ENCODE results near the gene ABLIM3. TPM values are rescaled to one million over a fixed set of nuclear protein-coding genes. Genes with fewer than 3 reads are reported as not detected.

ABLIM3 gene
- total and polyA plus RNA-seq, 10 of the 15 experiments (the other 5 are each of a cell fraction or from before 2014, with no cell fraction given), result 0.03 TPM; not detected in 9

DNA sequence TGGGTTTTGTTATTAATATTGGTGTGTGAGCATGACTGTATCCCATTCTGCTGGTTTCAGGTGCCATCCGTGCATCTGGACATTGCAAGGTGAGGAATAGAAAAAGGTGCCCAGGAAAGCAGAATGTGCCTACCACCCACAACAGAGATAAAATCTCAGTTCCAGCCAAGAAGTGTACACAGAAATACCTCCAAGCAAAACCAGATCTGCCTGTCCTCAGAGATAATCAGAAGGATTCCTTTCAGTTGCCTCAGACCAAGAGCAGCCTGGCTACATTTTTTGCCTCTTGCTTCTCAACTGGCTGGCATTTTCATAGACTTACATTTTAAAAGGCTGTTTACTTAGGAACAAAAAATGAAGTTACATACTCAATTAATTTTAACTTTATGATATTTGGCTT lies 12.1 kb upstream of the ABLIM3 start:
- intact Hi-C loops (cut with micrococcal nuclease; ENCODE audit: unreplicated experiment), result no loop called here
- CTCF ChIA-PET, result no interaction called here
- no TSS peak for BruUV-seq (replicated peaks)
- SMC1A ChIA-PET (ENCODE audit: uncharacterized antibody, unreplicated experiment), result no interaction called here
- H3K9ac ChIP-seq (ENCODE audit: control insufficient read depth, insufficient read depth, low read length), result no peak overlapping the region
- no peaks in the 10 kb centered on the region; a peak in 1 of 4 replicates for H3K27me3 ChIP-seq (replicated peaks in 1 of 2; ENCODE audit: control insufficient read depth in 2 of 2, insufficient read depth in 2 of 2, low read length in 1 of 2)
- H3K9me3 ChIP-seq (replicated peaks; ENCODE audit: control insufficient read depth, insufficient read depth, low read length), result no peaks in the 10 kb centered on the region
- H3K36me3 ChIP-seq (ENCODE audit: control insufficient read depth in 2 of 2, insufficient read depth in 2 of 2, low read length in 1 of 2), result no peaks in the 10 kb centered on the region
- DNase-seq (ENCODE audit: low read depth, low spot score) (no peak), FAIRE-seq (no peak), ATAC-seq (no peak)
- in situ Hi-C loops (cut with MboI), result no loop called here
- no peaks in the 10 kb centered on the region for H3K79me2 ChIP-seq (ENCODE audit: control insufficient read depth, insufficient read depth, low read length)
- no peak overlapping the region for H3K27ac ChIP-seq (ENCODE audit: control insufficient read depth, insufficient read depth)
- H3K4me3 ChIP-seq, result no peak overlapping the region
- 21% methylated on average over 1 of the region's 1 CpG for WGBS (ENCODE audit: insufficient coverage, insufficient replicate concordance, low lambda C conversion rate, missing lambda C conversion rate)
- H4K20me1 ChIP-seq (ENCODE audit: control insufficient read depth, insufficient read depth), result no peaks in the 10 kb centered on the region
- H3K4me2 ChIP-seq (ENCODE audit: control insufficient read depth, insufficient read depth), result no peak overlapping the region
- no peak overlapping the region for H2AFZ ChIP-seq (ENCODE audit: control insufficient read depth, low read depth, low read length)
- POLR2A ChIA-PET, result no interaction called here
- RAD21 ChIA-PET (ENCODE audit: unreplicated experiment), result no interaction called here
- TF ChIP-seq DPF2 (IDR thresholded peaks at IDR 0.05) (no peak), RB1 (IDR thresholded peaks at IDR 0.05; ENCODE audit: borderline replicate concordance) (no peak)
- TF ChIP-seq, protein P1, sequence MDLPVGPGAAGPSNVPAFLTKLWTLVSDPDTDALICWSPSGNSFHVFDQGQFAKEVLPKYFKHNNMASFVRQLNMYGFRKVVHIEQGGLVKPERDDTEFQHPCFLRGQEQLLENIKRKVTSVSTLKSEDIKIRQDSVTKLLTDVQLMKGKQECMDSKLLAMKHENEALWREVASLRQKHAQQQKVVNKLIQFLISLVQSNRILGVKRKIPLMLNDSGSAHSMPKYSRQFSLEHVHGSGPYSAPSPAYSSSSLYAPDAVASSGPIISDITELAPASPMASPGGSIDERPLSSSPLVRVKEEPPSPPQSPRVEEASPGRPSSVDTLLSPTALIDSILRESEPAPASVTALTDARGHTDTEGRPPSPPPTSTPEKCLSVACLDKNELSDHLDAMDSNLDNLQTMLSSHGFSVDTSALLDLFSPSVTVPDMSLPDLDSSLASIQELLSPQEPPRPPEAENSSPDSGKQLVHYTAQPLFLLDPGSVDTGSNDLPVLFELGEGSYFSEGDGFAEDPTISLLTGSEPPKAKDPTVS (IDR thresholded peaks at IDR 0.05; ENCODE audit: low read depth, low read length), result no peak
- H3K4me1 ChIP-seq (ENCODE audit: control insufficient read depth, insufficient read depth, low read length), result no peaks in the 10 kb centered on the region

DNA sequence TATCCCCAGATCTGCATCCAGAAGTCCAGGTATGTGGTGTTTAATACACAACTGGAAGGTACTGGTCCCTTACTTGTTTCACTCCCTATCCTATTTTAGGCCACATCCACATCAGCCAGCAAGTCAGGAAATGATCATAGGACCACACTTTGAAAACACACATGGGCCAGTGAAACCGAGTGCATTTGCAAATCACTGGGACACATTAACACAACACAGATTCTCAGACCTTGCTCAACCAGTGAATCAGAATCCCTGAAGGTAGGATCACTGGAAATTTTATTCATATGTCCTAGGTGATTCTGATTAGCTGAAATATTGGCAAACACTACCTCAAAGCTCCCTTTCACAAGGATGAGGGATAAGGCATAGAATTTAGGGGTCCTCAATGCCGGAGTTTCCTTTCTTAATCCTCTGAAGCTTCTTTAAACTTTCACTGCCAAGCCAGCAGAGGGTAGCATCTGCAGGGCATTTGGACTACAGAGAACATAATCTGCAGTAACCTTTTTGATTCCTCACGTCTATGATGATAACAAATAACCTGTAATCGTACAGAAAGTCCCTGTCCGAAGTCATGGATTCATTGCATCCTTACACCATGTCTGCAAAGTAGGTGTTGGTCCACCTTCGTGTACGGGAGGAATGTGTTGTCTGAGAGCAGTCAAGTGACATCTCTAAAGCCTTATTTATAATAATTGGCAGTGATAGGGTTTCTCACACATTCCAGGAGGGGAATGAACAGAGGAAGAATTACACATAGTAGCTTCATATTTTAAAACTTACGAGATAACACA lies 11.0 kb upstream of the ABLIM3 start:
- Histone ChIP-seq H3K9me3 (replicated peaks; ENCODE audit: control insufficient read depth, insufficient read depth, low read length) (no peaks in the 10 kb centered on the region), H3K9ac (ENCODE audit: control insufficient read depth, insufficient read depth, low read length) (no peak overlapping the region), H3K79me2 (ENCODE audit: control insufficient read depth, insufficient read depth, low read length) (no peaks in the 10 kb centered on the region), H3K36me3 (ENCODE audit: control insufficient read depth in 2 of 2, insufficient read depth in 2 of 2, low read length in 1 of 2) (no peaks in the 10 kb centered on the region), H3K4me1 (ENCODE audit: control insufficient read depth, insufficient read depth, low read length) (no peaks in the 10 kb centered on the region), H3K4me3 (no peak overlapping the region), H3K27ac (ENCODE audit: control insufficient read depth, insufficient read depth) (no peak overlapping the region), H3K27me3 (replicated peaks in 1 of 2; ENCODE audit: control insufficient read depth in 2 of 2, insufficient read depth in 2 of 2, low read length in 1 of 2) (no peaks in the 10 kb centered on the region; a peak in 1 of 4 replicates), H2AFZ (ENCODE audit: control insufficient read depth, low read depth, low read length) (no peak overlapping the region), H4K20me1 (ENCODE audit: control insufficient read depth, insufficient read depth) (no peaks in the 10 kb centered on the region), H3K4me2 (ENCODE audit: control insufficient read depth, insufficient read depth) (no peak overlapping the region)
- FAIRE-seq (no peak), ATAC-seq (no peak), DNase-seq (ENCODE audit: low read depth, low spot score) (no peak)
- no TSS peak for BruUV-seq (replicated peaks)
- ChIA-PET POLR2A (interaction anchor here (1.6 kb wide), 1 partner anchor 8 kb away, joined by 3 read pairs; no protein-coding TSS in a partner anchor), RAD21 (ENCODE audit: unreplicated experiment) (no interaction called here), SMC1A (ENCODE audit: uncharacterized antibody, unreplicated experiment) (no interaction called here), CTCF (interaction anchor here (0.9 to 1.9 kb wide), 2 partner anchors 15 to 135 kb away, joined by 3 to 6 read pairs; no protein-coding TSS in a partner anchor)
- WGBS (ENCODE audit: insufficient coverage, insufficient replicate concordance, low lambda C conversion rate, missing lambda C conversion rate), result 15% methylated on average over 8 of the region's 8 CpGs
- intact Hi-C loops (cut with micrococcal nuclease; ENCODE audit: unreplicated experiment), result no loop called here
- in situ Hi-C loops (cut with MboI), result no loop called here
- TF ChIP-seq ZNF207 (IDR thresholded peaks at IDR 0.05; ENCODE audit: borderline replicate concordance), result no peak
- no peak for TF ChIP-seq SIX5 (IDR thresholded peaks at IDR 0.05; ENCODE audit: low read depth, low read length, severe bottlenecking)
- no peak for TF ChIP-seq NRF1 (conservative IDR thresholded peaks at IDR 0.05; ENCODE audit: low read depth, low read length)
- TF ChIP-seq FOS (IDR thresholded peaks at IDR 0.05; ENCODE audit: borderline replicate concordance, extremely low read depth, insufficient read length), result no peak
- no peak for TF ChIP-seq ASH2L (IDR thresholded peaks at IDR 0.05; ENCODE audit: borderline replicate concordance, low read depth)
- TF ChIP-seq CBX3 (IDR thresholded peaks at IDR 0.05; ENCODE audit: borderline replicate concordance, low read depth), result no peak
- no peak for TF ChIP-seq NR2F1 (conservative IDR thresholded peaks at IDR 0.05)
